Skin of body (tissue), 2 donors: ENCODE measurements around the gene GAB1. TPM values are rescaled to one million over a fixed set of nuclear protein-coding genes. Genes with fewer than 3 reads are reported as not detected.

Source experiments
- DNase-seq: peaks from one replicate; lab custom pipeline; 2025; lab: John Stamatoyannopoulos, UW
- total RNA-seq: library from RNA; depleted of rRNA; stranded (reverse); fragments of >200 nt; gene quantifications from one replicate; pipeline ENCODE4 v1.2.3, GENCODE V29; 2014

Gene GAB1
- total RNA-seq, 1 donor from 2014 or later, result 51.5 TPM

GRCh38 chr4:143407888-143408287 lies 71.2 kb downstream of the GAB1 start:
- no peak for DNase-seq

- no peak for DNase-seq
Measured at GRCh38 chr4:143410015-143410414, 73.3 kb downstream of the GAB1 start.

- peak; percentile 54 for DNase-seq
Measured at GRCh38 chr4:143411527-143412419, 75.1 kb downstream of the GAB1 start.

- no peak for DNase-seq
Measured at GRCh38 chr4:143412420-143412758, 75.7 kb downstream of the GAB1 start.

GRCh38 chr4:143417679-143418403 lies 81.2 kb downstream of the GAB1 start:
- DNase-seq, result no peak

GRCh38 chr4:143420227-143420626 lies 83.6 kb downstream of the GAB1 start:
- DNase-seq, result peak; percentile 24

- DNase-seq, result no peak
Measured at GRCh38 chr4:143421609-143422008, 84.9 kb downstream of the GAB1 start.

- no peak for DNase-seq
Measured at GRCh38 chr4:143424276-143424675, 87.6 kb downstream of the GAB1 start.

- DNase-seq, result no peak
Measured at GRCh38 chr4:143431526-143432257, 95.0 kb downstream of the GAB1 start.

- DNase-seq, result no peak
Measured at GRCh38 chr4:143432258-143432591, 95.5 kb downstream of the GAB1 start.

- no peak for DNase-seq
Measured at GRCh38 chr4:143433231-143433630, 96.6 kb downstream of the GAB1 start.

GRCh38 chr4:143435955-143436354 lies 99.3 kb downstream of the GAB1 start:
- DNase-seq, result no peak

GRCh38 chr4:143437476-143437875 lies 100.8 kb downstream of the GAB1 start:
- no peak for DNase-seq

- no peak for DNase-seq
Measured at GRCh38 chr4:143437937-143438336, 101.3 kb downstream of the GAB1 start.

GRCh38 chr4:143438710-143439109 lies 102.0 kb downstream of the GAB1 start:
- DNase-seq, result no peak

GRCh38 chr4:143441109-143441508 lies 104.4 kb downstream of the GAB1 start:
- DNase-seq, result no peak

- no peak for DNase-seq
Measured at GRCh38 chr4:143441678-143442077, 105.0 kb downstream of the GAB1 start.

- no peak for DNase-seq
Measured at GRCh38 chr4:143443728-143444127, 107.1 kb downstream of the GAB1 start.

GRCh38 chr4:143451186-143451585 lies 114.5 kb downstream of the GAB1 start:
- no peak for DNase-seq

GRCh38 chr4:143455211-143455610 lies 118.5 kb downstream of the GAB1 start:
- no peak for DNase-seq

GRCh38 chr4:143458966-143459365 lies 122.3 kb downstream of the GAB1 start:
- DNase-seq, result no peak
